COLO668 (cell line): ENCODE data around the gene FDX2.
"Not testable (repeated sequence)": the region's sequence is repeated elsewhere in the genome, so short reads cannot be mapped to it uniquely, and the experiment has no call there.

Experiments used
- DNase-seq: peaks from one replicate; lab custom pipeline; 2025; ENCODE audit not compliant: unreplicated experiment; lab: John Stamatoyannopoulos, UW

FDX2 gene

DNA sequence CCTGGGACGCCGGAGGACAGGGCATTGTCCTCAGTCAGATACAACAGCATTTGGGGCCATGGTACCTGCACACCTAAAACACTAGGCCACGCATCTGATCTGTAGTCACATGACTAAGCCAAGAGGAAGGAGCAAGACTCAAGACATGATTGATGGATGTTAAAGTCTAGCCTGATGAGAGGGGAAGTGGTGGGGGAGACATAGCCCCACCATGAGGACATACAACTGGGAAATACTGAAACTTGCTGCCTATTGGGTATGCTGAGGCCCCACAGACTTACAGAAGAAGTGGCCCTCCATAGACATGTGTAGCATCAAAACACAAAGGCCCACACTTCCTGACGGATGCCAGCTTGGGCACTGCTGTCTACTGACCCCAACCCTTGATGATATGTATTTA, 30.4 kb downstream of the FDX2 start:
- DNase-seq = no peak

GRCh38 chr19:10284960-10285278, 30.9 kb downstream of the FDX2 start:
- no peak for DNase-seq

GRCh38 chr19:10284065-10284959, 31.5 kb downstream of the FDX2 start:
- DNase-seq = no peak

DNA sequence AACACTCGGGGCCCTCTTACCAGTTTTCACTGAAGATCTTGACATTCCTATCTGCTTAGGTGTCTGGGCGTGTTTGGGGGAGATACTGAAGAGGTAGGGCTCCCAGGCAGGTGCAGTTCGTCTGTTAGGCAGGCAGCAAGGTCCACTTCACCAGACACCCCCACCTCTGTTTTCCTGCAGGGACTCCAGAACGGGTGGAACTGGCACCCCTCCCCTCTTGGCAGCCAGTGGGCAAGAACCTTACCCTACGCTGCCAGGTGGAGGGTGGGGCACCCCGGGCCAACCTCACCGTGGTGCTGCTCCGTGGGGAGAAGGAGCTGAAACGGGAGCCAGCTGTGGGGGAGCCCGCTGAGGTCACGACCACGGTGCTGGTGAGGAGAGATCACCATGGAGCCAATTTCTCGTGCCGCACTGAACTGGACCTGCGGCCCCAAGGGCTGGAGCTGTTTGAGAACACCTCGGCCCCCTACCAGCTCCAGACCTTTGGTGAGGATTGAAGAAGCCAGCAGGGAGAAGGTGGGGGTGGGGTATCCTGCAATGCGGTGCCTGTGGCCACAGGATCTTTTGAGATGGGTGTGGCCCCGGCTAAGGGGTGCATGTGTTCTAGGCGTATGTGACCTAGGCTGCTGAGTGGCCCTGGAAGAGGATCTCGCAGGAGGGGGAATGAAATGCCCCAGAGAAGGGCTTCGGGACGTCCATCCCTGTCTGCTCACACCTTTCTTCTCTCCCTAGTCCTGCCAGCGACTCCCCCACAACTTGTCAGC, 32.3 kb downstream of the FDX2 start:
- DNase-seq = no peak

DNA sequence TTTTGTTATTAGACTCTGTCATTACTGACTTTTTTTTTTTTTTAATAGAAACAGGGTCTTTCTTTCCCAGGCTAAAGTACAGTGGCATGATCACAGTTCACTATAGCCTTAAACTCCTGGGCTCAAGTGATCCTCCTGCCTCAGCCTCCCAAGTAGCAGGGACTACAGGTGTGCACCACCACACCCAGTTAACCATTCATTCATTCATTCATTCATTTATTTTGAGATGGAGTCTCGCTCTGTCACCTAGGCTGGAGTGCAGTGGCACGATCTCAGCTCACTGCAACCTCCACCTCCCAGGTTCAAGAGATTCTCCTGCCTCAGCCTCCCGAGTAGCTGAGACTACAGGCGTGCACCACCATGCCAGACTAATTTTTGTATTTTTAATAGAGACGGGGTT, 33.8 kb downstream of the FDX2 start:
- not testable (repeated sequence) for DNase-seq

DNA sequence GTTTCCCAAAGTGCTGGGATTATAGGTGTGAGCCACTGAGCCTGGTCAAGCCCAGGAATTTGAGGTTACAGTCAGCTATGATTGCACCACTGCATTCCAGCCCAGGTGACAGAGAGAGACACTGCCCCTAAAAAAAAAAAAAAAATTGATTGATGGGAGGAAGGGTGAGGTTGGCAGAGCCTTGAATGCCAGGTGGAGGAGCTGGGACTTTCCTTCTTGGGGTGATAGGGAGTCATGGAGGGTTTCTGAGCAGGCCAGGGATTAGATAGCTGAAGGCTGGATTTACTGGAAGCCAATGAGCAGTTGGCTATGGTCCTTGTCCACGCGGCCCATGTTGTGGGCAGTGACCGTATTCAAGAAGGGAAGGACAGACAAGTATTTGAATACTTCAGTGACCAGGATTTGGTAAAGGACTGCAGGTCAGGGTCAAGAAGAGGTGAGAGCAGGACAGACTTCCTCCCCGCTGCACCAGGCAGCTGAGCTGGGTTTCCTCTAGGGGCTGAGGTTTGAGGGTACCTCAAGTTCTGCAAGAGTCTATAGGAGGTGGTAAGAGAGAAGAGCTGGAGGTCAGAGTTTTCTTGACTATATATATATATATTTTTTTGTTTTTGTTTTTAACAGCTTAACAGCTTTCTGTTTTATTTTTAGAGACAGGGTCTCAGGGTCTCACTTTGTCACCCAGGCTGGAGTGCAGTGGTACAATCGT, 35.9 kb downstream of the FDX2 start:
- DNase-seq = no peak

- DNase-seq = no peak
Measured at GRCh38 chr19:10278935-10279334, 36.9 kb downstream of the FDX2 start.

DNA sequence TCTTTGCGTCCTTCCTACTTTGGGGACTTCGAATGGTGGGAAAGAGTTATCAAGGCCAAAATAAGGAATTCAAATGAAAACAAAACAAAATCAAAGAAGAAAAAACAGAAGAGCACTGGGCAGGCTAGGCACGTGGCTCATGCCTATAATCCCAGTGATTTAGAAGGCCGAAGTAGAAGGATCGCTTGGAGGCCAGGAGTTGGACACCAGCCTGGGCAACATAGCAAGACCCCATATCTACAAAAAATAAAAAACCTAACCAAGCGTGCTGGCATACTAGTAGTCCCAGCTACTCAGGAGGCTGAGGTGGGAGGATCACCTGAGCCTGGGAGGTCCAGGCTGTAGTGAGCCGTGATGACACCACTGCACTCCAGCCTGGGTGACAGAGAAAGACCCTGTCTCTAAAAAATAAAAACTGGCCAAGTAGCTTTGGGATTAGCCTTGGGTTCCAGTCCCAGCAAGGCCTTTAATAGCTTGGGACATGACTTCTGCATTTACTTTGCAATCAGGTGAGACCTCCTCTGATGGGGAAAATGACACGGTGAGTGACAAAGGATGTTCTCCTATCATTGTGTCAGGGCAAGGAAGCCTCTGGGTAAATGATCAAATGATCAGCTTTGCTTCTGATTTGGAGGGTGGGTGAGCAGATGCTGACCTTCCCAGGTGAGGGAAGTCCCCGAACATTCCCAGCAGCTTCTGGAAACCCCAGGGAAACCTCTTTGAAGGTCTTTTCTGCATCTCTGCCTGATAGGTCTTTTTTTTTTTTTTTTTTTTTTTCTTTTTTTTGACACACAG, 37.8 kb downstream of the FDX2 start:
- no peak for DNase-seq

GRCh38 chr19:10274589-10274988, 41.2 kb downstream of the FDX2 start:
- no peak for DNase-seq

DNA sequence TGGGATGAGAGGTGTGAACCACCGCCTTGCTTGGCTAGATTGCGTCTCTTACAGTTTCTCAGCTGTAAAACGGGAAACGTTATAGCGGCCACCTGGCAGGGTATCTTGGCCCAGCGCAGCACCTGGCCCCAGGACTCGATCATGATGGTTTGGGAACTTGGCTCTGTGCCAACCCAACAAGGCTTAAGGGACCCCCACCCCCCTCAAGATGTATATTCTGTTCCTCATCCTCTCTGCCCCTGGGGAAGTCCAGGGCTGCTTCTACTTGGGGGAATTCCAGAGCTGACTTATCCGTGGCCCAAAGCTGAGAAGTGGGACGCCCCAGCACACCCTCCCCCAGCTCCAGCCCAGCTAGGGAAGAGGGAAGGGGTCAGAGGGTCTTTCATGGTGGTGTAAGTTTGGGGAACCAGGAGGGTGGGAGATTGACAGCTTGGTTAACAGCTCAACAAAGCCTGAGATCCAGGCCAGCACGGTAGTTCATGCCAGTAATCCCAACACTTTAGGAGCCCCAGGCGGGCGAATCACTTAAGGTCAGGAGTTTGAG, 44.2 kb downstream of the FDX2 start:
- no peak for DNase-seq

DNA sequence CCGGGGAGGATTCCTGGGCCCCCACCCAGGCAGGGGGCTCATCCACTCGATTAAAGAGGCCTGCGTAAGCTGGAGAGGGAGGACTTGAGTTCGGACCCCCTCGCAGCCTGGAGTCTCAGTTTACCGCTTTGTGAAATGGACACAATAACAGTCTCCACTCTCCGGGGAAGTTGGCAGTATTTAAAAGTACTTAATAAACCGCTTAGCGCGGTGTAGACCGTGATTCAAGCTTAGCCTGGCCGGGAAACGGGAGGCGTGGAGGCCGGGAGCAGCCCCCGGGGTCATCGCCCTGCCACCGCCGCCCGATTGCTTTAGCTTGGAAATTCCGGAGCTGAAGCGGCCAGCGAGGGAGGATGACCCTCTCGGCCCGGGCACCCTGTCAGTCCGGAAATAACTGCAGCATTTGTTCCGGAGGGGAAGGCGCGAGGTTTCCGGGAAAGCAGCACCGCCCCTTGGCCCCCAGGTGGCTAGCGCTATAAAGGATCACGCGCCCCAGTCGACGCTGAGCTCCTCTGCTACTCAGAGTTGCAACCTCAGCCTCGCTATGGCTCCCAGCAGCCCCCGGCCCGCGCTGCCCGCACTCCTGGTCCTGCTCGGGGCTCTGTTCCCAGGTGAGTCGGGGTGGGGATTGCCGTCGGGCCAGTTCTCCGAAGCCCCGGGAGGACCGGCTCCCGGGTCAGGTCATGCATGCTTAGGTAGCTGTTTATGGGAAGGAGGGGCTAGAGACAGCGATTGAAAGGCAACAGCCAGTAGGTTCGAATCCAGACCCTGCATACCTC, 45.0 kb downstream of the FDX2 start, which contains the start of gene ICAM1:
ICAM1 (plus strand) TSS at position 505 of the 779 bp plus-strand sequence; CDS start at position 545, 40 bp downstream.
- peak; percentile 60 for DNase-seq

- peak; percentile 21 for DNase-seq
Measured at GRCh38 chr19:10270180-10270615, 45.6 kb downstream of the FDX2 start.

- DNase-seq = peak; percentile 70
Measured at GRCh38 chr19:10269333-10270179, 46.3 kb downstream of the FDX2 start.

DNA sequence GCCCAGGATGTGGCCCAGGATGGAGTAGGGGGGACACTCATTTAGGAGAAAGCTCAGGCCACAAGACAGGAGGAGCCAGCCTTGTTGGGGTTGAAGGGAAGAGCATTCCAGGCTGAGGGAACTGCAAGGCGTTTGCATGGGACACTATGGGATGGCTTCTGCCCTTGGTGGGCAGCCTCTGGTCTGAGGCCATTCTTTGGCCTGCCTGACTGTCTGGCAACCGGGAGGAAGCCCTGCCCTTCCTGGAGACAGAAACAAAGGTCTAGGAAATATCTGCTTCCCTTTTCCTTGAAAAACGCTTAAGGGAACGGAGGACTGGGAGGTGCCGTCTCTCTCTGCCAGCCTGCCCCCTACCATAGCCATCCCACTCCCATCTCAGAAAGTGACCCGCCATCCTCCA, 47.7 kb downstream of the FDX2 start:
- no peak for DNase-seq

GRCh38 chr19:10266706-10267105, 49.1 kb downstream of the FDX2 start:
- no peak for DNase-seq

DNA sequence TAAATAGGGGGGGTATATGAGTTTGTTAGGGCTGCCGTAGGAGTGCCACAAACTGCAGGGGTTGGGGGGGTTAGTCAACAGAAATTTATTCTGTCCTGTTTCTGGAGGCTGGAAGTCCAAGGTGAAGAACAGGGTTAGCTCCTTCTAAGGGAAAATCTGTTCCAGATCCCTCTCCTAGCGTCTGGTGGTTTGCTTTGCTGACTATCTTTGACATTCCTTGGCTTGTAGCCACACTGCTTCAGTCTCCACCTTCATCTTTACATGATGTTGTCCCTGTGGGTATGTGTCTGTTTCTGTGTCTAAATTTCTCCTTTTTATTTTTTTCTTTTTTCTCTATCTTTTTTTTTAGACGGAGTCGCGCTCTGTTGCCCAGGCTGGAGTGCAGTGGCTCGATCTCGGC, 53.0 kb downstream of the FDX2 start:
- DNase-seq = no peak

DNA sequence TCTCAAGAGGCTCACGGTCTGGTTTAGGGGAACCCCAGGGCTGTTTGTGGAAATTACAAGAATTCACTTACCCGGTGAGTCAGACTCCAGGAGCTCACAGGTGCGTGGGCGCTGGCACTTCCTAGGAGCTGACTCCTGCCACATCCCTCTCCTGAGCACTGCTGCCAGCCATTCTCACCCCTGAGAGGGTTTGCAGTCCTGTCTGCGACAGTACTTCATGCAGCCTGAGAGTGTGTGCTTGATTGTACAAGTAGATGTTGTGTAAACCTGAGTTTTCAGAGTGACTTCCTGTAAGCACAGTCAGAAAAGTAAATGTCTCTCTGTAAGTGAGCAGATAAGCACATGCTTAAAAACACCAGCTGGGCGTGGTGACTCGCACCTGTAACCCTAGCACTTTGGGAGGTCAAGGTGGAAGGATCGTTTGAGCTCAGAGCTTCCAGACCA, 55.7 kb downstream of the FDX2 start:
- DNase-seq = no peak
